GM12878 (cell line): Measurements from ENCODE around the gene CGGBP1. TPM values are rescaled to one million over a fixed set of nuclear protein-coding genes. Genes with fewer than 3 reads are reported as not detected.

Experiments
- BRCA1 ChIP-seq: IDR thresholded peaks from 2 replicates; pipeline ENCODE4 v1.6.1; 2011; ENCODE audit warnings: low read depth, low read length, improper control_type of control experiment
- E2F8 ChIP-seq: fragments of 450-650 bp; IDR thresholded peaks from 2 replicates; pipeline ENCODE4 v1.6.1; 2018; ENCODE audit warnings: mild to moderate bottlenecking, low read depth, moderate library complexity; ENCODE audit not compliant: partially characterized antibody
- ETV6 ChIP-seq, 2 experiments: fragments of 450-650 bp in 1 of 2; IDR thresholded peaks in 1 of 2; conservative IDR thresholded peaks in 1 of 2; 2 replicates each; pipeline ENCODE4 v1.6.1; 2014; ENCODE audit warnings: antibody characterized with exemption in 1 of 2, borderline replicate concordance in 1 of 2, low read depth in 1 of 2, mild to moderate bottlenecking in 1 of 2, moderate library complexity in 1 of 2
- EZH2 ChIP-seq: IDR thresholded peaks from 2 replicates; pipeline ENCODE4 v1.6.1; 2012; ENCODE audit warnings: low read depth, mild to moderate bottlenecking, control low read depth, inconsistent platforms, low read length, borderline replicate concordance; ENCODE audit not compliant: control insufficient read depth
- FOS ChIP-seq: IDR thresholded peaks from 3 replicates; pipeline ENCODE4 v1.6.1; 2011; ENCODE audit warnings: borderline replicate concordance; ENCODE audit not compliant: insufficient read length; ENCODE audit errors: extremely low read depth
- HSF1 ChIP-seq: fragments of 150-350 bp; IDR thresholded peaks from 2 replicates; pipeline ENCODE4 v1.6.1; 2014; ENCODE audit warnings: mild to moderate bottlenecking, low read depth, low read length
- IRF4 ChIP-seq: IDR thresholded peaks from 2 replicates; pipeline ENCODE4 v1.6.1; 2011; ENCODE audit warnings: low read depth, low read length
- JUND ChIP-seq: IDR thresholded peaks from 2 replicates; pipeline ENCODE4 v1.6.1; 2012; ENCODE audit warnings: low read depth, mild to moderate bottlenecking, low read length, improper control_type of control experiment, moderate library complexity
- KDM1A ChIP-seq: fragments of 200-600 bp; sonication (generic); IDR thresholded peaks from 2 replicates; pipeline ENCODE4 v1.6.1; 2016; ENCODE audit warnings: borderline replicate concordance
- MEF2B ChIP-seq: fragments of 450-650 bp; IDR thresholded peaks from 2 replicates; pipeline ENCODE4 v1.6.1; 2018; ENCODE audit warnings: mild to moderate bottlenecking, moderate library complexity; ENCODE audit not compliant: partially characterized antibody, poor library complexity, severe bottlenecking
- MTA3 ChIP-seq: IDR thresholded peaks from 2 replicates; pipeline ENCODE4 v1.6.1; 2012; ENCODE audit warnings: low read length, inconsistent platforms, borderline replicate concordance
- MXI1 ChIP-seq: fragments of 150-350 bp; IDR thresholded peaks from 2 replicates; pipeline ENCODE4 v1.6.1; 2011; ENCODE audit warnings: low read depth, mild to moderate bottlenecking, inconsistent platforms, low read length, improper control_type of control experiment
- NR2F1 ChIP-seq: fragments of 450-650 bp; conservative IDR thresholded peaks from 2 replicates; pipeline ENCODE4 v1.6.1; 2017; ENCODE audit warnings: mild to moderate bottlenecking
- POLR2AphosphoS2 ChIP-seq: IDR thresholded peaks from 2 replicates; pipeline ENCODE4 v1.6.1; 2011; ENCODE audit warnings: low read depth, mild to moderate bottlenecking, low read length, improper control_type of control experiment, moderate library complexity
- RCOR1 ChIP-seq: conservative IDR thresholded peaks from 2 replicates; pipeline ENCODE4 v1.6.1; 2012; ENCODE audit warnings: low read depth, low read length, improper control_type of control experiment
- REST ChIP-seq: IDR thresholded peaks from 2 replicates; pipeline ENCODE4 v1.6.1; 2012; ENCODE audit warnings: mild to moderate bottlenecking, low read depth, low read length
- SMARCA5 ChIP-seq: fragments of 450-650 bp; IDR thresholded peaks from 2 replicates; pipeline ENCODE4 v1.6.1; 2017; ENCODE audit warnings: mild to moderate bottlenecking
- STAT3 ChIP-seq: IDR thresholded peaks from 2 replicates; pipeline ENCODE4 v1.6.1; 2011; ENCODE audit warnings: low read depth, low read length, improper control_type of control experiment
- ZBTB33 ChIP-seq: fragments of 450-650 bp; IDR thresholded peaks from 2 replicates; pipeline ENCODE4 v1.6.1; 2017; ENCODE audit warnings: mild to moderate bottlenecking
- polyA plus RNA-seq, 11 experiments: library from polyadenylated mRNA; depleted of rRNA in 4 of 11; unstranded in 6 of 11; stranded (reverse) in 5 of 11; fragments of >200 nt; fragmentation: Nextera tagmentation in 4 of 11; fragmentation: Illumina TruSeq in 1 of 11; extraction: Ambion mirVana in 4 of 11; extraction: Trizol in 1 of 11; gene quantifications; 1 replicate in 1 of 11; 2 replicates in 10 of 11; pipeline versions ENCODE4 v1.2.1 to v1.2.3, GENCODE V29; 2011 to 2016; ENCODE audit warnings: inconsistent platforms in 2 of 11, missing spikeins in 2 of 11, low read depth in 1 of 11
- total RNA-seq, 4 experiments: library from RNA; depleted of rRNA in 3 of 4; stranded (reverse); fragments of >200 nt in 3 of 4; fragmentation: Illumina TruSeq in 1 of 4; extraction: Trizol in 1 of 4; gene quantifications; 2 replicates each; pipeline versions ENCODE4 v1.2.1 to v1.2.3, GENCODE V29; 2013 to 2021

The CGGBP1 gene
- total and polyA plus RNA-seq, 10 of the 15 experiments (the other 5 are each of a cell fraction or from before 2014, with no cell fraction given): 27.8 to 75.8 (median 50.4) TPM

GRCh38 chr3:88058581-88059379 is at the start of gene CGGBP1, which contains the start of gene ZNF654 (continued):
- TF ChIP-seq ZBTB33 (no peak), FOS (peak; percentile 93), STAT3 (no peak), IRF4 (no peak), MXI1 (peak; percentile 69), HSF1 (no peak), POLR2AphosphoS2 (peak; percentile 79; the same call in 1 of the 2 replicates), BRCA1 (no peak), ETV6 (conservative IDR thresholded peaks at IDR 0.05 in 1 of 2, IDR thresholded peaks at IDR 0.05 in 1 of 2; ENCODE audit: borderline replicate concordance in 1 of 2, low read depth in 1 of 2) (no peak), REST (no peak), SMARCA5 (0 out of 2 replicates have a peak, but pooled peaks have one; percentile 31), RCOR1 (no peak), MTA3 (no peak), KDM1A (no peak), MEF2B (peak; percentile 74), EZH2 (no peak), JUND (no peak), NR2F1 (no peak; the same call in none of the 2 replicates), E2F8 (no peak)
